ENCODE data around the gene SGTA. TPM values are rescaled to one million over a fixed set of nuclear protein-coding genes. Genes with fewer than 3 reads are reported as not detected.

The SGTA gene
- total RNA-seq, 1 donor from 2014 or later: 77.5 TPM

DNA sequence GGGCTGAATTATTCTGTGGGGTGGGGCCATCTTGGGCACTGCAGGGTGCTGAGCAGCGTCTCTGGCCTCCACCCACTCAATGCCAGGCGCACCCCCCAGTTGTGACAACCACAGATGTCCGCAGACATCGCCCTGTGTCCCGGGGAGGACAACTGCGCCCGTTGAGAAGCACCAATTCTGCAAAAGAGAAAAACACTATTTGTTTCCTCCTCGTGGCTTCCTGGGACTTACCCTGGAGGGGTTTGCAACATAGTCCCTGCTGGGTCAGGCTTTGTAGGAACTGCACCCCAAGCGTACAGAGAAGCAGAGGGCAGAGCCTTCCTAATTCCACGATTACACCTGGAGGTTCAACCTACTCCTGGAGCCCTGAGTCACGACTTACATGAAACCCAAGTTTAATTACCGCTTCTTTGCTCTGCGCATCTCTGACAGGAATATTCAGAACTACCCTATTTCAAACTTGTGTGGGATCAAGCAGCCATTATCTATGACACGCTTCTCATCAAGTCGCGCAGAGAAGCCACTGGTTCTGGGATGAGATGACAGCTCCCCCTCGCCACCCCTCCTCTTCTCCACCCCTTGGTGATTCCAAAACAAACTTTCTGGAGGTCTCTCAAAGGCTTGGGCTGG, 32.1 kb downstream of the SGTA start:
- H3K27ac Mint-ChIP-seq: peak overlapping the region; percentile 49
- no peak for TF ChIP-seq CTCF (IDR thresholded peaks at IDR 0.05; ENCODE audit: unreplicated experiment)
- H3K36me3 Mint-ChIP-seq (ENCODE audit: insufficient read depth): peaks cover 2% of the 10 kb centered on the region
- no peaks in the 10 kb centered on the region for H3K9me3 Mint-ChIP-seq (ENCODE audit: low read depth)
- peaks cover 3% of the 10 kb centered on the region for H3K27me3 Mint-ChIP-seq
- H3K4me1 Mint-ChIP-seq (ENCODE audit: low read depth): no peaks in the 10 kb centered on the region
- no peak overlapping the region for H3K4me3 Mint-ChIP-seq (ENCODE audit: low read depth)
- no peak for DNase-seq (ENCODE audit: low spot score, unreplicated experiment)

- no peak for DNase-seq (ENCODE audit: low spot score, unreplicated experiment)
- TF ChIP-seq CTCF (IDR thresholded peaks at IDR 0.05; ENCODE audit: unreplicated experiment): no peak
- Mint-ChIP-seq H3K4me1 (ENCODE audit: low read depth) (no peaks in the 10 kb centered on the region), H3K4me3 (ENCODE audit: low read depth) (no peak overlapping the region), H3K27ac (no peak overlapping the region), H3K27me3 (peaks cover 20% of the 10 kb centered on the region), H3K36me3 (ENCODE audit: insufficient read depth) (no peaks in the 10 kb centered on the region), H3K9me3 (ENCODE audit: low read depth) (no peaks in the 10 kb centered on the region)
Measured at GRCh38 chr19:2747349-2747748, 35.7 kb downstream of the SGTA start.

DNA sequence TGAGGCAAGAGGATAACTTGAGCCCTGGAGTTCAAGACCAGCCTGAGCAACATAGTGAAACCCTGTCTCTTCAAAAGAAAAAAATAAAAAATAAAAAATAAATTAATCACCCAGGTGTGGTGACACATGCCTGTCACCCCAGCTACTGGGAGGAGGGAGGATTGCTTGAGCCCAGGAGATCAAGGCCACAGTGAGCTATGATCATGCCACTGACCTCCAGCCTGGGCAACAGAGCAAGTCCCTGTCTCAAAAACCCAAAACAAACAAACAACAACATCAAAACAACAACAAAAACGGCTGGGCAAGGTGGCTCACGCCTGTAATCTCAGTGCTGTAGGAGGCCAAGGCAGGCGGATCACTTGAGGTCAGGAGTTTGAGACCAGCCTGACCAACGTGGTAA, 39.0 kb downstream of the SGTA start:
- H3K27me3 Mint-ChIP-seq: peaks cover 28% of the 10 kb centered on the region
- no peaks in the 10 kb centered on the region for H3K9me3 Mint-ChIP-seq (ENCODE audit: low read depth)
- H3K27ac Mint-ChIP-seq: no peak overlapping the region
- no peak for DNase-seq (ENCODE audit: low spot score, unreplicated experiment)
- H3K36me3 Mint-ChIP-seq (ENCODE audit: insufficient read depth): no peaks in the 10 kb centered on the region
- H3K4me1 Mint-ChIP-seq (ENCODE audit: low read depth): peaks cover 2% of the 10 kb centered on the region
- H3K4me3 Mint-ChIP-seq (ENCODE audit: low read depth): no peak overlapping the region
- TF ChIP-seq CTCF (IDR thresholded peaks at IDR 0.05; ENCODE audit: unreplicated experiment): no peak

DNA sequence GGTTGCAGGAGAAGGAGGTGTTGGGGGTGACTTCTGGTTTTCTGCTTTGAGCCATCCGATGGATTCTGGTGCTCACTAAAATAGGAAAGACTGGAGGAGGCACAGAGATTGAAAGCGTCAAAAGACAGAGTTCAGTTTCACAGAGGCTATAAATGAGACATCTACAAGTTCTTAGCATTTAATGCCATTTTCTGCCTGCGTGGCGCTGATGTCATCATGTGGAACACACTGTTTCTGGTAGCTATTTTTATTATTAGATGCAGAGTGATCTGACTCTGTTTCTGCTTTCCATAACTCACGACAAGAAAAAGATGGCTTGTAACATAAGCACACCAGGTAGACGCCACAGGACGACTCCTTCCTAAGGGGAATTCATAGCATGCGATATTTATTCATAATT, 40.0 kb downstream of the SGTA start:
- TF ChIP-seq CTCF (IDR thresholded peaks at IDR 0.05; ENCODE audit: unreplicated experiment): no peak
- Mint-ChIP-seq H3K4me3 (ENCODE audit: low read depth) (no peak overlapping the region), H3K27ac (no peak overlapping the region), H3K4me1 (ENCODE audit: low read depth) (peaks cover 4% of the 10 kb centered on the region), H3K9me3 (ENCODE audit: low read depth) (no peaks in the 10 kb centered on the region), H3K27me3 (peaks cover 27% of the 10 kb centered on the region), H3K36me3 (ENCODE audit: insufficient read depth) (no peaks in the 10 kb centered on the region)
- DNase-seq (ENCODE audit: low spot score, unreplicated experiment): no peak

GRCh38 chr19:2740314-2740656, 42.8 kb downstream of the SGTA start:
- Mint-ChIP-seq H3K27ac (peak overlapping the region; percentile 30), H3K4me3 (ENCODE audit: low read depth) (peak overlapping the region; percentile 78), H3K4me1 (ENCODE audit: low read depth) (peaks cover 4% of the 10 kb centered on the region), H3K36me3 (ENCODE audit: insufficient read depth) (peaks cover 5% of the 10 kb centered on the region), H3K9me3 (ENCODE audit: low read depth) (no peaks in the 10 kb centered on the region), H3K27me3 (peaks cover 21% of the 10 kb centered on the region)
- DNase-seq (ENCODE audit: low spot score, unreplicated experiment): no peak
- TF ChIP-seq CTCF (IDR thresholded peaks at IDR 0.05; ENCODE audit: unreplicated experiment): no peak

Data from progenitor cell of endocrine pancreas (in vitro differentiated cells).